ENCODE results near the gene CNDP2. TPM values are rescaled to one million over a fixed set of nuclear protein-coding genes. Genes with fewer than 3 reads are reported as not detected.
"Not testable (repeated sequence)": the region's sequence is repeated elsewhere in the genome, so short reads cannot be mapped to it uniquely, and the experiment has no call there.

The CNDP2 gene
- total RNA-seq, 1 experiment from 2014 or later = 62.8 TPM

DNA sequence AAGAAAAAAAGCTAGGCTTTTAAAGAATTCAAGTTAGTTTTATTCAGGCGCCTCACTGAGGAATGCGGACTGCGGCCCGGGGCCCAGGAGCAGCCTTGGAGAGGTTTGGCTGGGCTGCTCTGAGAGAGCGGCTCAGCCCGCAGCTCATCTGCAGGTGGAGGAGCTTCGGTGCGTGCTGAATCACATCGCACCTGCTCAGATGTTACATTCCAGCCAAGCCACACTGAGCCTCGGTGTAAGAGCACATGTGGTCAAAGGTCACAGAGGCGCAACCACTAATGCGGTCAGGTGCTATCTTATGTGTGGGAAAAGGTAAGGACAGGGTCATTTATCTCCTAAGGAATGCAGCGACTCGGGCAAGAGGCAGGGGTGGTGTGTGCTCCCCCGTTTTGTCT, 21.1 kb downstream of the CNDP2 start:
- DNase-seq (ENCODE audit: low read depth) = no peak

DNA sequence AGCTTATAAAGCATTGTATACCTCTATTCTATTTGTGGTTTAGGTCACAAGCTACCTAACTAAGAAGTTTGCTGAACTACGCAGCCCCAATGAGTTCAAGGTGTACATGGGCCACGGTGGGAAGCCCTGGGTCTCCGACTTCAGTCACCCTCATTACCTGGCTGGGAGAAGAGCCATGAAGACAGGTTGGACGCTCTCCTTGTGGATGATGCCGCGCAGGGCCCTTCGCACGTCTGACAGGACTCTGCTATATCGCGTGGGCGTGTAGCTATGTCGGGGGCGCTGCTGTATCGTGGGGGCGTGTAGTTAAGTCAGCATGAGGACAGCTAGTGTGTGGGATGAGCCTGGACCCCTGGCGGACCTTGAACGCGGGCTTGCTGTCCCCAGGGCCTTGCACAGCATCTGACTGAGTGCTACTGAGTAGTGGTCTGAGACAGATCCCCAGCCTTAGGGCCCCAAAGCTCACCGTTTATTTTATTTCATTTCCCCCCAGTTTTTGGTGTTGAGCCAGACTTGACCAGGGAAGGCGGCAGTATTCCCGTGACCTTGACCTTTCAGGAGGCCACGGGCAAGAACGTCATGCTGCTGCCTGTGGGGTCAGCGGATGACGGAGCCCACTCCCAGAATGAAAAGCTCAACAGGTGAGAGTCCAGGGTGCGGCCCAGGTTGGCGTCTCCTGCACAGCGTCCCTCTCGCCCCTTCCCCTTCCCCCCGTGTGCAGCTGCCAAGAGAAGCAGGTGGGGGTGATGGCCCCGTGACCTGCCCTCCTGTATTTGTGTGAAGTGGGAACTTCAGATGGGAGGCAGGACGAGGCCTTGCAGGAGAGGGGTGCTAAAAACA, 22.5 kb downstream of the CNDP2 start:
- no peak for DNase-seq (ENCODE audit: low read depth)

DNA sequence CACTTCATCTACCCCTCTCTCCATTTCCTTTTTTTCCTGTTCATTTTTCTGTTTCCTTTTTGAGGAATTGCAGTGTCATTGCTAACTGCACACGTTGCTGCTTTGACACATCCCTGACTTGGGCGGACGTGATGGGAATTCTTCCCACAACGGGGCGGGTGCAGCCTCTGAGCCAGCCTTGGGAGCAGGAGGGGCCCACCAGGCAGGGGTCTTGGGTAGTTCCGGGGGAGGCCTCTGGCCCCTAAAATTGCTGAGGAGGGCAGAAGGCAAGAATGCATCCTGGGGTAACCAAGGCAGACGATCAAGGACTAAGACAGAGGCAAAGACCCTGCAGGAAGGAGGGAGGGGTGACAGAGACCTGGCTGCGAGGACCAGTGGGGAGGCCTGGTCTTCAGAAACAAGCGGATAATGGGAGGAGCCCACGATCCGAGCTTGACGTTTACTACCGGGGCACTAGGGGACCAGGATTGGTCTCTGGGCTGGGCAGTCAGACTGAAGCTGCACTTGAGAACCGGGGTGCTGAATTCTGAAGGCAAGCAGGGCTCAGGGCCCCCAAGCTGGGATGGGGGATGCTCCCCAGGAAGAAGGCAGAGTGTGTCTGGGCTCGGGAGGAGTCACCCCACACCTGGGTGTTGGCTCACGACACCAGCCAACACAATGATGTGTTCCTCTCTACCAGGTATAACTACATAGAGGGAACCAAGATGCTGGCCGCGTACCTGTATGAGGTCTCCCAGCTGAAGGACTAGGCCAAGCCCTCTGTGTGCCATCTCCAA, 23.3 kb downstream of the CNDP2 start:
- no peak for DNase-seq (ENCODE audit: low read depth)

DNA sequence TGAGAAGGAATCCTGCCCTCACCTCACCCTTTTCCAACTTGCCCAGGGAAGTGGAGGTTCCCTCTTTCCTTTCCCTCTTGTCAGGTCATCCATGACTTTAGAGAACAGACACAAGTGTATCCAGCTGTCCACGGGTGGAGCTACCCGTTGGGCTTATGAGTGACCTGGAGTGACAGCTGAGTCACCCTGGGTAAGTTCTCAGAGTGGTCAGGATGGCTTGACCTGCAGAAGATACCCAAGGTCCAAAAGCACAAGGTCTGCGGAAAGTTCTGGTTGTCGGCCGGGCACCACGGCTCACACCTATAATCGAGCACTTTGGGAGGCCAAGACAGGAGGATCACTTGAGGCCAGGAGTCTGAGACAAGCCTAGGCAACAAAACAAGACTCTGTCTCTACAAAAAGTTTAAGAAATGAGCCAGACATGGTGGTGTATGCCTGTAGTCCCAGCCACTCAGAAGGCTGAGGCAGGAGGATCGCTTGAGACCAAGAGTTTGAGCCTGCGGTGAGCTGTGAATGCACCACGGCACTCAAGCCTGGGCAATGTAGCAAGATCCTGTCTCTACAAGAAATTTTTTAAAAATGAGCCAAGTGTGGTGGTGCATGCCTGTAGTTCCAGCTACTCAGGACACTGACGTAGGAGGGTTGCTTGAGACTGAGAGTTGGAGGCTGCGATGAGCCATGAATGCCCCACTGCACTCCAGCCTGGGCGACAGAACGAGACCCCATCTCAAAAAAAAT, 24.1 kb downstream of the CNDP2 start:
- no peak for DNase-seq (ENCODE audit: low read depth)

DNA sequence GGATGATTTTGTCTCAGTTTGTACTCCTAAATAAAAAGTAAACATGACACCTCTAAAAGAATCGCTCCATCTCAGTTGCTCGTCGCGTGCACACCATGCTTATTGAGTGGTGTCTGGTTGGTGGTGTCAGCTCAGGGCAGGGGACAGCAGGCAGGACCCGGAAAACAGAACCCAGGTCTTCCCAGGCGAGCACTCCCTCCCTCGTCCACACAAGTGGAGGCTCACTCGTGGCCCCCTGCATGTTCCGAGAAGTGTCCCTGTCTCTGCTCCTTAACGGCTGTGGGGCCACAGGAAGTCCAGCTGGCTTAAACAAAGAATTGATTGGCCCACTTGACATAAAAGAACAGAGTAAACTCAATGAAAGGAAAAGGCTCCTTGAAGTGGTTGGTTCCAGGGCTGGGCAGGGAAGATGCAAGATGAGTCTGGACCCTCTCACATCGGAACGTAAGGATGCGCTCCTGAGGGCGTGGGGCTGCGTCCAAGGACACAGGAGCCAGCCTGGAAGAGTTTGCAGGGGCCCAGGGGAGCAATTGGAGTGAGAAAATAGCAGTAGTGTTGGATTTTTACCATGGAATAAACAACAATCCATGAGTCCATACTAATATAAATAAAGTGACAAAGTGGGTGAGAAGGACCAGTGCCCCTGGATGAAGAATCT, 25.0 kb downstream of the CNDP2 start:
- no peak for DNase-seq (ENCODE audit: low read depth)

DNA sequence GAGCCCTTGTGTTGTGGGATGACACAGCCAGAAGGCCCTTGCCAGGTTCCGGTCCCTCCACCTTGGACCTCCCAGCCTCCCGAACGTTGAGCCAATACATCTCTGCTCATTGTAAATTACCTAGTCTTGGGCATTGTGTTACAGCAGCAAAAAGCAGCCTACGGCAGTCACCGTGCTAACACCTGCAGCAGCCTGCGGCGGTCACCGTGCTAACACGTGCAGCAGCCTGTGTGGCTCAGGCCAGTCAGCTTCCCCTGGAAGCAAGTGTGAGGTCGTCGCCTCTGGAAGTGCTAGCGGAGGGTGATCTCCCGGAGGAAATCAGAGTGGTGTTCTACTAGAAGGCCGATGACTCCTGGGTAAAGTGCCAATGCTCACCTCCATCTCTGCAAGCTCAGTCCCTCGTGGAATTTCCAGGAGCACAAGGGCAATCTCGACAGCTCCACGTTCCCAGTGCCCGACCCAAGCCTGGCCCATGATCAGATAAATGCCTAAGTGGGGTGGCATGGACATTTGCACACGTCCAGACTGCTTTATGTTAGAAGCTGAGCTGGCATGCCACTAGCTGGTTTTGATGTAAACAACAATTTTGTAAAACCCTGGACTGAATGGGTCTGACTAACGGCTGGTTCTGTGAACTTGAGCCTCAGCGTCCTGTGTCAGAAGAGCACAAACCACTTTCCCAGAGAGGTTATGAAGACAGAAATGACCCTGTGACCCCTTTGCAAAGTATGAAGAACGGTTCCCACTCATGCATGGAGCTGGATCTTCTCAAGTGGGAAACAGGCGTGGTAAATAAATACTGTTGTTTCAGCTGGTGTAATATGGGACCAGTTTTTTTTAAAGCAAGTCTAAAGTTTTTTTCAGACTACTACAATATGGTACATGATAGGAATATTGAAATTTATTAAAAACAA, 26.7 kb downstream of the CNDP2 start:
- peak; percentile 18 for DNase-seq (ENCODE audit: low read depth)

DNA sequence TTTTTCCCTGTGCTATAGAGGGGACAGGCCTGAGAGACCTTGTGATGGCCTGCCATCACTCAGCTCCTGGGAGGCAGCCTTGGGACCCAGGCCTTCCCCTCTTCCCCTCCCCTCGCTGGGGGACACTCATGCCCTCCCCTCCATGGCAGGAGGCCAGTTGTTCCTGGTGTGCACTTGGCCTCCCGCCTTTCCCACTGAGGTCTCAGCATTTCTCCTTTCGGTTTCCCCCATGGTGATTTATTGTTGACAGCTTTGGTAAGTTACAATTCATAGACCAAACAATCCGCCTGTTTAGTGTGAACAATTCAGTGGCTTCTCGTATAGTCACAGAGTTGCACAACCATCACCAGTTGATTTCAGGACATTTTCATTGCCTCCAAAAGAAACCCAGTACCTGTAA, 27.9 kb downstream of the CNDP2 start:
- no peak for DNase-seq (ENCODE audit: low read depth)

DNA sequence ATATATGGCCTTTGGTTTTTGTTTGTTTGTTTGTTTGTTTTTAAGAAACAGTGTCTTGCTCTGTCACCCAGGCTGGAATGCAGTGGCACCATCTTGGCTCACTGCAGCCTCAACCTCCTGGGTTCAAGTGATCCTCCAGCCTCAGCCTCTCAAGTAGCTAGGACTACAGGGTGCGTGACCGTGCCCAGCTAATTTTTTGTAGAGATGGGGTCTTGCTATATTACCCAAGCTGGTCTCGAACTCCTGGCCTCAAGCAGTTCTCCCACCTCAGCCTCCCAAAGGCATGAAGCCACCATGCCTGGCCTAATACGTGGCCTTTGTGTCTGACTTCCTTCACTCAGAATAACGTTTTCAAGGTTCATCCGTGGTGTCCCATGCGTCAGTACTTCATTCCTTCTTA, 28.8 kb downstream of the CNDP2 start:
- DNase-seq (ENCODE audit: low read depth) = not testable (repeated sequence)

DNA sequence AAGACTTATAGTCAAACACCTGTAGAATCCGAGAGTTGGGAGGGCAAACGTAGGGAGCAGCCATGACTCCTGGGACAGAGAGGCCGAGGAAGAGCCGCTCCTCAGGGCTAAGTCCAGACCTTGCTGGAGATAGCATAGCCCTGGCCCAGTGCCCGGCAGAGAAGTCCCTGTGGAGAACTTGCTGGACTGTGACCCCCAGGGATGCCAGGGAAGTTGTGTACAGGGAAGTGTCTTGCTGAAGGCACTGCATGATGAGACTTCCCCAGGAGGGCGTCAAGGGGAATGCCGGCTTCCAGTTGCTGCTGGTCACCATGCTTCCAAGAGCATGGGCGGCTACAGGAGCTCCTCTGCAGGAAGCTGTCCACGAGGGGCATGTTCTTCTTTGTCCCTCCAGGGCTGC, 29.6 kb downstream of the CNDP2 start:
- no peak for DNase-seq (ENCODE audit: low read depth)

DNA sequence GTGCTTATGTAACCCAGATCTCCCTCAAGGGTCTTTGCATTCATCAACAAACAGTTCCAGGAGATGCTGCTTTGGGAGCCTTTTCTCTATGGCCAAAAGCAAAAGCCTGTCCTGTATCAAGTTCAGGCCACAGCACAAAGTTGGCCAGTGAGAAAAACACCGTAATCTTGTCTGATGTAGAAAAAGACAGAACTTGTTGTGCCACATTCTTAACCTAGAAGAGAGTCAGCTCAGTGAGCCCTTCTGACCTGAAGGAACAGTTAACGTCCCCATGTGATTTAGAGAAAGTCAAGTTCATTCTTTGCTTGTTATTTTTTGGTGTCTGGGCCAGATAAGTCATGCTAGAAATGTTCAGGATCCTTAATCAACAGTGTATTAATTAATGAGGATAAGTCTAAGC, 30.3 kb downstream of the CNDP2 start:
- DNase-seq (ENCODE audit: low read depth) = no peak

DNA sequence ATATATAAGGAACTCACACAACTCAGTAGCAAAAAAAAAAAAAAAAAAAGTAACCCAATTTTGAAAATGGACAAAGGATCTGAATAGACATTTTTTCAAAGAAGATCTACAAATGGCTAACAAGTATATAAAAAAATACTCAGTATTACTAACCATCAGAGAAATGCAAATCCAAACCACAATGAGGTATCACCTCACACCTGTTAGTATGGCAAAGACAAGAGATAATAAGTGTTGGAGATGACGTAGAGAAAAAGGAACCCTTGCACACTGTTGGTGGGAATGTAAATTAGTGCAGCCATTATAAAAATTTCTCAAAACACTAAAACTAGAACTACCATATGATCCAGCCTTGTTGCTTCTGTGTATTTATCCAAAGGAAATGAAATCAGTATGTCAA, 32.3 kb downstream of the CNDP2 start:
- DNase-seq (ENCODE audit: low read depth) = no peak

DNA sequence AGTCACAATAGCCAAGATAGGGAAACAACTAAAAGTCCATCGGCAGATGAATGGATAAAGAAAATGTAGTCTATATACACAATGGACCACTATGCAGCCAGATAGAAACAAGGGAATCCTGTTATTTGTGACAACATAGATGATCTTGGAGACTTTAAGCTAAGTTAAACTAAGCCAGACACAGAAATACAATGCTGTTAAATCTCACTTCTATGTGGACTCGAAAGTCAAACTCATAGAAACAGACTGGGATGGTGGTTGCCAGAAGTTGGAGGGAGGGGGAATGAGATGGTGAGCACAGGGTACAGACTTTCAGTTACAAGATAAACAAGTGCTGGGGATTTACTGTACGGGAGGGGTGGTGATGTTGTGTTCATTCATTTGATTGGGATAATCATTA, 32.8 kb downstream of the CNDP2 start:
- DNase-seq (ENCODE audit: low read depth) = no peak

DNA sequence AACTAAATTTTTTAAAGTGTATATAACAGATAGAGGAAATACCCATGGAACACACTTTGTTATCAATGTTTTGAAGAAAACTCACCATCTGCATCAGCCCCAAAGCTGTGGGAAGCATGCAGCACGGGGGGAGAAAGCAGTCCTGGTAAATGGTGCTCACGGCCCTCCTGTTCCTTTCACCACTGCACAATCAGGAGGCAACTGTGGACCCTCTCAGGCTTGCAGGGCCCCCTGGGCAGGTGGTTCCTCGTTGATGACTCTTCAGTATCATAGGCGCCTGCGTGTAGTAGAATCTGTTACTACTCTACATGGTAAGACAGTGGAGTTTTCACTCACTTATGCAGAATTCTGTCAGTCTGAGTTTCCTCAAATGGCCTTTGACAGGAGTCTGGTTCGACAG, 33.2 kb downstream of the CNDP2 start:
- DNase-seq (ENCODE audit: low read depth) = no peak

DNA sequence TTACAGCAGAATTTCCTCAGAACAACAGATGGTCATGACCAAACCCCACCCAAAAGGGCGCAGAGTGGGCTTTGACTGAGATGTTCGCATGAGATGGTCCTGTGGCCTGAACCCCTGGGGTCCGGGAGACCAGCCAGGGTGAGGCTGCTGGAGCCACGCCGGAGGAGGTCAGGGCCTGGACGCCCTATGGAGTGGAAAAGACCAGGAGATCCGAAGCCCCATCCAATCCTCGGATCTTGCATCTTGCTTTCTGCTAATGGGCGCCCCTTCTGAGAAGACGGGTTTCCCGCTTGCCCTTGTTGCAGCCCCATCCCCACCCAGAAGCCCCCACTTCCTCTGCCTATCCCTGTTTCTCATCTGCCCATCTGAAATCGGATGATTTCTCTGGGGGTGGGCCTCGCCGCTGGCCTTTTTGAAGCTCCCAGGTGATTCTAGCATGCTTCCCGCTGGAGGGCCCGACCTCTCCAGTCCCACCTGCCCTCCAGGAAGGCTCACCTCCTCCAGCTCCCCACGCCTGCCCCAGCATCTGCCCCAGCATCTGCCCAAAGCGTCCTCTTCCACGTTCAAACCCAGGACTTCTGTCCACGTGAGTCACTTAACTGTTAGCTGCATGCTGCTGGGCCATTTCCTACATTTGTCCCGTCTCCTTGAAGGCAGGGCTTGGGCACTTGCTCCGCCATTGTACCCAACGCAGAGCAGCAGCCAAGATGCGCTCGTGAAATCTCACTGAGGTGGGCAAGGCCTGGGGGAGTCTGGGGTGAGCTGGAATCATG, 33.8 kb downstream of the CNDP2 start:
- no peak for DNase-seq (ENCODE audit: low read depth)

DNA sequence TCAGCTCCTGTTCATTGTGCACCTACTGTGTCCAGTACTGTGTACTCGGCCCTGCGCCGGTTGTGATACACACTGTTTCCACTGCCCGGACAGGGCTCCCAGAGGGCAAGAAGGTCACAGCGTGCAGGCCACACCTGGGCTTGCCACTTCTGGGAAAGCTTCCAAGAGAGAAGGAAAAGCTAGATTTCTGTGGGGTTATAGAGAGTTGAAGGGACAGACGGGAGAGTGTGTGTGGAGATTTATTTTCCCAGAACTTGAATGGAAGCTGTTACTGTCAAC, 34.4 kb downstream of the CNDP2 start:
- no peak for DNase-seq (ENCODE audit: low read depth)

DNA sequence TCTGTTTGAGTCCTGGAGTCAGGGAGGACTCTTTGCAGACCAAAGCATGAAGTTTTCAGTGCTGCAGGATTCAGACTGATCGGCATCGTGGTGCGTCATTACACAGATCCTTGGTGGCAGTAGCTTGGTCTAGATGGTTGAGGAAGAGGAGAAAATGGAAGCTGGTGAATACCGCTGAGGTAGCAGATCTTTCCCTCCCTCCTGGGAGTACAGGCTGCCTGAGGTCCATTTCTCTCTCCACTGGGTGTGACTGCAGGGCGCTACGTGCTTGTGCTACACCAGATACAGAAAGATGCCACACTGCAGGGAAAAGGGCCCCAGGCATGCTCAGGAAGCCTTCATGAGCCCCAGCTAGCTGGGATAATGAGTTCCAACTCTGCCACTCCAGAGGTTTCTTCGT, 34.9 kb downstream of the CNDP2 start:
- no peak for DNase-seq (ENCODE audit: low read depth)

DNA sequence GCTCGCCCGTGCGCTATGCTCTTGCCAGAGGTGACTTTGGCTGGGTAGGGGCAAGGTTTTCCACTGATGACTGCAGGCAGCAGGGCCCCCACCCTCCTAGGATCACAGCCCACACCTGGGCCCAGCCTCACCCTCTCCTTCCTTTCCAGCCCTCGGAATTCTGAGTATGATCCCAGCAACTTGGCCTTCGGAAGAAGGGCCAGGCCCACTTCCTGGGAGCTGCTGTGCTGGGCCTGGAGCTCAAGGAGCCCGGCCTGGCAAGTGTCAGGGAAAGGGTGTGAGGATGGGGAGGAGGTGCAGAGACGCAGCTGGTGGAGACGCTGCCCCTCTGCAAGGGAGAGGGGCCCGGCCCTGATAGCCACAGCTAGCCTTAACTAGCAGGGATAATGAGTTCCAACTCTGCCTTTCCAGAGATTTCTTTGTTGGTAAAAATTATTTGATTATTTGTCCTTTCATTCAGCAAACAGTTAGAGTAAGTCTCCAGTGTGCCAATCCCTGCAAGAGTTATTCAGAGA, 36.4 kb downstream of the CNDP2 start:
- no peak for DNase-seq (ENCODE audit: low read depth)

DNA sequence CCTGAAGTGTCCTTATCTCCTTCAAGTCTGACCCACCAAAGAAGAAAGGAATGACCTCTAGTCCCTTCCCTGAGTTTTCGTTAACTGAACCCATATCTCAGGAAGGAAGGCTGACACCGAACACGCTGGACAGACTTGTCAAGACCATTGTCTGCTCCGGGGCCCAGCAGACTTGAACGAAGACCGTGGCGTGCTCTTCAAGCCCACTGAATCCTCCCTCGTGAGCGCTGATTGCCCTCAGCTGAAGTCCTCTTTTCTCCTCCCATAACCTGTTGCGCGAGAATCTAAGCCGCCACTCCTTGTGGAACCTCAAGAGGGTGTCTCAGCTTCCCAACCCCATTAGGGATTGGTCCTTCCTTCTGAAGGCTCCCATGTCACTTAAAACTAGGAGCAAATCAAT, 37.5 kb downstream of the CNDP2 start:
- no peak for DNase-seq (ENCODE audit: low read depth)

DNA sequence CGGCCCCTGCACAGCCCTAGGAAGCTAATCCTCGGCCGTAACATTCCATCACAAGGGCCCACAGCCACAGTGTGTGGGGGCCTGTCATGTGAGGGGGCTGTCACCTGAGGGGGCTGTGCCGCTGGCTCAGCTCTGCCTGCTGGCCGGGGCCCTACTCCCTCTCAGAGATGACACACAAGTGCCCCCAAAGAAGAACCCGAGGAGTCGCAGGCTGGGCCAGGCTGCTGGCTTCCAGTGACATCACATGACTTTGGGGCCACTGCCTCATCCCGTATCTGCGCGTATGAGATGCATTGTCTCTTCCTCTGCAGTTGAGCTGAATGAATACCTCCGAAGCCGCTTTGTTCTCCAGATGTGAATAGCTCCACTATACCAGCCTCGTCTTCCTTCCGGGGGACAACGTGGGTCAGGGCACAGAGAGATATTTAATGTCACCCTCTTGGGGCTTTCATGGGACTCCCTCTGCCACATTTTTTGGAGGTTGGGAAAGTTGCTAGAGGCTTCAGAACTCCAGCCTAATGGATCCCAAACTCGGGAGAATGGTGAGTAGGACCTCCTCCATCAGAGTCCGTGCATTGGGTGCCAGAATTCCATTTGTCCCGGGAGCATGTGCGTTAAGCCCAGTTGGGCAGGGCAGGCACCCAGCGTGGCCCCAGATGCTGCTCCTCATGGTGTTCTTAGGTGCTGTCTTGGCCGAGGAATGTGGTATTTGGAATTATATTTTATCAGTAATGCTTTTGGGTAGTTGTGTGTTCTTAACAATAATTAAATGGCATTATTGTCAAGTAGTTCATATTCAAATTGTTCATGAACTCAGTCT, 38.2 kb downstream of the CNDP2 start, which contains the start of gene CNDP1:
TSS of gene CNDP1 (plus strand) at position 351 of the 820 bp plus-strand sequence. CDS start at position 519, 168 bp downstream.
- no peak for DNase-seq (ENCODE audit: low read depth)

Measured in LHCN-M2 (cell line).